Left colon (tissue), 2 donors: ENCODE measurements around the gene C1orf232. TPM values are rescaled to one million over a fixed set of nuclear protein-coding genes. Genes with fewer than 3 reads are reported as not detected.

Experiments used
- ATAC-seq: fragments of 200-7000 bp; cut with Tn5 transposase; one replicate; pipeline ENCODE4 v1.9.1; 2020; ENCODE audit warnings: mild to moderate bottlenecking, moderate library complexity
- DNase-seq, 2 donors: peaks; one replicate each; pipeline ENCODE4 v3.0.0-alpha.2; 2020
- intact Hi-C, 2 donors: fragments of 100-400 bp; cut with DNase I in 1 of 2; cut with micrococcal nuclease in 1 of 2; formaldehyde crosslinking; loops; one replicate each; pipeline versions ENCODE4 v1.11.2 to v1.14.0; 2022; cut with DNase I, micrococcal nuclease
- total RNA-seq, 2 donors: library from RNA; stranded (reverse); fragmentation: NEBNext Ultra II Directional; extraction: Animal tissue kit (Norgen Biotek cat#: 25700); gene quantifications; one replicate each; pipeline ENCODE4 v1.2.1, GENCODE V29; 2021
- donor health status: DM: no; HTN: no; CAD: no.
- donor health status: DM: yes; HTN: yes; CAD: no.

Gene C1orf232
- total RNA-seq, 2 donors from 2014 or later: not detected

- intact Hi-C loops: loop anchor here in 1 of 2 donors (5.0 kb wide), 1 partner anchor 53 kb away; no protein-coding TSS in a partner anchor
- no peak for DNase-seq
- ATAC-seq: no peak
Observed at GRCh38 chr1:26160527-26161414, 8.0 kb downstream of the C1orf232 start.

- intact Hi-C loops: loop anchor here in 1 of 2 donors (5.0 kb wide), 1 partner anchor 52 kb away; no protein-coding TSS in a partner anchor
- no peak for DNase-seq
- ATAC-seq: no peak
Observed at GRCh38 chr1:26159743-26160039, 9.1 kb downstream of the C1orf232 start.

- ATAC-seq: no peak
- intact Hi-C loops: no loop called here
- DNase-seq: no peak
Observed at GRCh38 chr1:26158908-26159742, 9.6 kb downstream of the C1orf232 start, which contains the start of gene FAM110D. TSS of gene FAM110D (plus strand) at chr1:26159079. CDS start at chr1:26161292, 2,213 bp downstream.

- DNase-seq (no peak), ATAC-seq (no peak)
- intact Hi-C loops: no loop called here
Observed at GRCh38 chr1:26158271-26158907, 10.4 kb downstream of the C1orf232 start.

- DNase-seq: no peak
- no peak for ATAC-seq
- intact Hi-C loops: no loop called here
Observed at GRCh38 chr1:26156285-26157038, 12.3 kb downstream of the C1orf232 start.

GRCh38 chr1:26155370-26156284 is 13.1 kb downstream of the C1orf232 start:
- intact Hi-C loops: no loop called here
- no peak for DNase-seq
- no peak for ATAC-seq

GRCh38 chr1:26154750-26155149 is 14.0 kb downstream of the C1orf232 start:
- intact Hi-C loops: no loop called here
- DNase-seq: no peak
- ATAC-seq: no peak

- DNase-seq: no peak
- no peak for ATAC-seq
- intact Hi-C loops: no loop called here
Observed at GRCh38 chr1:26153966-26154532, 14.7 kb downstream of the C1orf232 start.

GRCh38 chr1:26148887-26149286 is 19.9 kb downstream of the C1orf232 start:
- no peak for DNase-seq
- intact Hi-C loops: loop anchor here (5.0 kb wide), 2 partner anchors 47 to 112 kb away; no protein-coding TSS in a partner anchor
- no peak for ATAC-seq

- intact Hi-C loops: loop anchor here (2.0 to 5.0 kb wide), 3 partner anchors 41 to 109 kb away; no protein-coding TSS in a partner anchor
- ATAC-seq: no peak
- no peak for DNase-seq
Observed at GRCh38 chr1:26145960-26146294, 22.8 kb downstream of the C1orf232 start.

GRCh38 chr1:26145041-26145959 is 23.5 kb downstream of the C1orf232 start:
- intact Hi-C loops: loop anchor here (2.0 to 5.0 kb wide), 3 partner anchors 40 to 108 kb away; no protein-coding TSS in a partner anchor
- ATAC-seq: peak; percentile 99
- DNase-seq: peak; percentile 77 to 88

GRCh38 chr1:26142159-26142558 is 26.6 kb downstream of the C1orf232 start:
- DNase-seq (no peak), ATAC-seq (no peak)
- intact Hi-C loops: no loop called here

- DNase-seq: no peak
- intact Hi-C loops: no loop called here
- no peak for ATAC-seq
Observed at GRCh38 chr1:26138974-26139558, 29.7 kb downstream of the C1orf232 start.

- intact Hi-C loops: no loop called here
- no peak for DNase-seq
- ATAC-seq: no peak
Observed at GRCh38 chr1:26134466-26134865, 34.3 kb downstream of the C1orf232 start.

- DNase-seq: no peak
- intact Hi-C loops: no loop called here
- ATAC-seq: no peak
Observed at GRCh38 chr1:26132834-26133167, 36.0 kb downstream of the C1orf232 start.
